GM12878 (cell line): Measurements from ENCODE around the gene ERLEC1. TPM values are rescaled to one million over a fixed set of nuclear protein-coding genes. Genes with fewer than 3 reads are reported as not detected.
"Not testable (repeated sequence)": the region's sequence is repeated elsewhere in the genome, so short reads cannot be mapped to it uniquely, and the experiment has no call there.

Source experiments
- ATAC-seq: fragments of 200-7000 bp; cut with Tn5 transposase; 3 replicates; pipeline ENCODE4 v1.9.1; 2020; ENCODE audit warnings: mild to moderate bottlenecking, moderate library complexity
- BruUV-seq: library from RNA; stranded (reverse); fragments of 400-500 nt; replicated peaks from 2 replicates; lab custom pipeline; 2021; lab: Mats Ljungman, UMichigan
- CTCF ChIA-PET: fragments of 300-600 bp; sonication (Branson Sonifier 250); formaldehyde crosslinking; extraction: SDS; loops from one replicate; lab custom pipeline; 2021; ENCODE audit warnings: inconsistent platforms; lab: Yijun Ruan, JAX
- POLR2A ChIA-PET: fragments of 350-600 bp; formaldehyde crosslinking; extraction: SDS; loops from one replicate; lab custom pipeline; 2021; ENCODE audit warnings: inconsistent platforms; lab: Charles Lee
- RAD21 ChIA-PET: fragments of 300-600 bp; sonication (Branson Sonifier 250); formaldehyde crosslinking; loops from one replicate; lab custom pipeline; 2023; ENCODE audit warnings: antibody characterized with exemption; ENCODE audit not compliant: unreplicated experiment; lab: Charles Lee
- SMC1A ChIA-PET: fragments of 300-600 bp; sonication (Branson Sonifier 250); formaldehyde crosslinking; loops from one replicate; lab custom pipeline; 2023; ENCODE audit not compliant: unreplicated experiment, uncharacterized antibody; lab: Charles Lee
- DNase-seq: peaks from one replicate; pipeline ENCODE4 v3.0.0-alpha.2; 2011; ENCODE audit warnings: low read depth, low spot score
- FAIRE-seq: peaks from 3 replicates; lab custom pipeline; 2011; peaks lifted over from hg19 to GRCh38; lab: Jason Lieb, UNC
- H2AFZ ChIP-seq: 2 replicates; pipeline ENCODE4 v1.6.0; 2011; ENCODE audit warnings: low read depth, low read length, control low read depth; ENCODE audit not compliant: control insufficient read depth
- H3K27ac ChIP-seq: 2 replicates; pipeline ENCODE4 v1.5.1; 2011; ENCODE audit warnings: control low read depth; ENCODE audit not compliant: control insufficient read depth, insufficient read depth
- H3K27me3 ChIP-seq, 2 experiments: replicated peaks in 1 of 2; 2 replicates each; pipeline versions ENCODE4 v1.6.0 to v1.6.1; 2011; ENCODE audit warnings: low read length in 1 of 2; ENCODE audit not compliant: control insufficient read depth in 2 of 2, insufficient read depth in 2 of 2
- H3K36me3 ChIP-seq, 2 experiments: 2 replicates each; pipeline ENCODE4 v1.5.1; 2011; ENCODE audit warnings: low read length in 1 of 2; ENCODE audit not compliant: control insufficient read depth in 2 of 2, insufficient read depth in 2 of 2
- H3K4me1 ChIP-seq: 2 replicates; pipeline ENCODE4 v1.6.1; 2011; ENCODE audit warnings: mild to moderate bottlenecking, low read length, moderate library complexity, mixed read lengths; ENCODE audit not compliant: control insufficient read depth, insufficient read depth
- H3K4me2 ChIP-seq: 2 replicates; pipeline ENCODE4 v1.6.0; 2011; ENCODE audit warnings: control low read depth; ENCODE audit not compliant: control insufficient read depth, insufficient read depth
- H3K4me3 ChIP-seq: fragments of 200-600 bp; sonication (generic); 2 replicates; pipeline ENCODE4 v1.5.1; 2016
- H3K79me2 ChIP-seq: 2 replicates; pipeline ENCODE4 v1.6.0; 2011; ENCODE audit warnings: low read length; ENCODE audit not compliant: control insufficient read depth, insufficient read depth
- H3K9ac ChIP-seq: 2 replicates; pipeline ENCODE4 v1.8.0; 2011; ENCODE audit warnings: low read length, control low read depth, mixed read lengths; ENCODE audit not compliant: control insufficient read depth, insufficient read depth
- H3K9me3 ChIP-seq: replicated peaks from 3 replicates; pipeline ENCODE4 v1.5.1; 2011; ENCODE audit warnings: mild to moderate bottlenecking, low read length; ENCODE audit not compliant: control insufficient read depth, insufficient read depth
- H4K20me1 ChIP-seq: 2 replicates; pipeline ENCODE4 v1.6.0; 2011; ENCODE audit not compliant: control insufficient read depth, insufficient read depth
- BCL11A ChIP-seq: IDR thresholded peaks from 2 replicates; pipeline ENCODE4 v1.6.1; 2011; ENCODE audit warnings: low read depth, low read length
- MEF2B ChIP-seq: fragments of 450-650 bp; IDR thresholded peaks from 2 replicates; pipeline ENCODE4 v1.6.1; 2018; ENCODE audit warnings: mild to moderate bottlenecking, moderate library complexity; ENCODE audit not compliant: partially characterized antibody, poor library complexity, severe bottlenecking
- RB1 ChIP-seq: fragments of 450-650 bp; formaldehyde crosslinking; IDR thresholded peaks from 2 replicates; pipeline ENCODE4 v1.6.1; 2017; ENCODE audit warnings: mild to moderate bottlenecking, borderline replicate concordance
- ZNF274 ChIP-seq: IDR thresholded peaks from one replicate; pipeline ENCODE4 v1.8.0; 2011; ENCODE audit not compliant: insufficient read length, insufficient read depth
- WGBS: methylation state at CpG from one replicate; pipeline ENCODE4 v1.1.6; 2016; ENCODE audit warnings: low lambda C conversion rate; ENCODE audit not compliant: insufficient replicate concordance, insufficient coverage; ENCODE audit errors: missing lambda C conversion rate; 5-methylcytosine and 5-hydroxymethylcytosine counted together
- in situ Hi-C: fragments of 300-500 bp; cut with MboI; formaldehyde crosslinking; loops from 9 replicates; pipeline ENCODE4 v1.14.3; 2018; ENCODE audit warnings: mixed read lengths
- intact Hi-C: fragments of 100-400 bp; cut with micrococcal nuclease; formaldehyde crosslinking; loops from one replicate; pipeline ENCODE4 v1.14.2; 2022; ENCODE audit not compliant: unreplicated experiment
- polyA plus RNA-seq, 11 experiments: library from polyadenylated mRNA; depleted of rRNA in 4 of 11; unstranded in 6 of 11; stranded (reverse) in 5 of 11; fragments of >200 nt; fragmentation: Nextera tagmentation in 4 of 11; fragmentation: Illumina TruSeq in 1 of 11; extraction: Ambion mirVana in 4 of 11; extraction: Trizol in 1 of 11; gene quantifications; 1 replicate in 1 of 11; 2 replicates in 10 of 11; pipeline versions ENCODE4 v1.2.1 to v1.2.3, GENCODE V29; 2011 to 2016; ENCODE audit warnings: inconsistent platforms in 2 of 11, missing spikeins in 2 of 11, low read depth in 1 of 11
- total RNA-seq, 4 experiments: library from RNA; depleted of rRNA in 3 of 4; stranded (reverse); fragments of >200 nt in 3 of 4; fragmentation: Illumina TruSeq in 1 of 4; extraction: Trizol in 1 of 4; gene quantifications; 2 replicates each; pipeline versions ENCODE4 v1.2.1 to v1.2.3, GENCODE V29; 2013 to 2021
- TF ChIP-seq, protein P1 (sequence below): fragments of 450-650 bp; IDR thresholded peaks from 2 replicates; pipeline ENCODE4 v1.6.1; 2016; ENCODE audit warnings: mild to moderate bottlenecking
- TF ChIP-seq, protein P2 (sequence below): IDR thresholded peaks from 2 replicates; pipeline ENCODE4 v1.6.1; 2011; ENCODE audit warnings: low read depth, low read length, improper control_type of control experiment, borderline replicate concordance
- TF ChIP-seq, protein P3 (sequence below): fragments of 450-650 bp; IDR thresholded peaks from 2 replicates; pipeline ENCODE4 v1.6.1; 2014; ENCODE audit warnings: mild to moderate bottlenecking
- TF ChIP-seq, protein P4 (sequence below): IDR thresholded peaks from 2 replicates; pipeline ENCODE4 v1.6.1; 2012; ENCODE audit warnings: mild to moderate bottlenecking, low read depth, low read length

ERLEC1 gene
- total and polyA plus RNA-seq, 10 of the 15 experiments (the other 5 are each of a cell fraction or from before 2014, with no cell fraction given) = 14.1 to 52.2 (median 30.0) TPM

DNA sequence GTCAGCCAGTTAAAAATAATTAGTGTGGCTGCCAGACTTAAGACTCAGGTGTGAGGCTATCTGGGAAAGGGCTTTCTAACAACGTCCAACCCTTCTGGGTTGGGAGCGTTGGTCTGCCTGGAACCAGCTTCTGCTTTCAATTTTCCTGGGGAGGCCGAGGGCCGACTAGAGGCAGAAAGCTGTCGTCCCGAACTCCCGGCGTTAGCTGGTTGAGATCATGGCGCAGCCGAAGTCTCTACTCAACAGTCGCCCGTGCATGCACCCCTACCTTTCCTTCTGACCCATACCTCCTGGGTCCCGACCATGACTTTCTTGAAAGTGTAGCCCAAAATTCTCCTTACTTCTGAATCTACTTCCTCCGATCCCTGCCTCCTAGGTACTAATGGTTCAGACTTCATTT lies 29.6 kb upstream of the ERLEC1 start:
- H4K20me1 ChIP-seq, intact Hi-C loops, H3K27me3 ChIP-seq, CTCF ChIA-PET, DNase-seq, H3K4me3 ChIP-seq, ATAC-seq, BruUV-seq, FAIRE-seq, RAD21 ChIA-PET, H3K36me3 ChIP-seq, H3K79me2 ChIP-seq, H3K4me2 ChIP-seq, H3K27ac ChIP-seq, H3K9me3 ChIP-seq, H3K4me1 ChIP-seq, H3K9ac ChIP-seq, H2AFZ ChIP-seq, in situ Hi-C loops: not testable (repeated sequence)
- WGBS = 99% methylated on average over 14 of the region's 14 CpGs
- ChIA-PET SMC1A (interaction anchor here (2.8 kb wide), 1 partner anchor 10 kb away, joined by 13 read pairs; the partner anchor contains the start of gene CHAC2), POLR2A (interaction anchor here (1.8 kb wide), 1 partner anchor 10 kb away, joined by 6 read pairs; the partner anchor contains the start of gene CHAC2)

DNA sequence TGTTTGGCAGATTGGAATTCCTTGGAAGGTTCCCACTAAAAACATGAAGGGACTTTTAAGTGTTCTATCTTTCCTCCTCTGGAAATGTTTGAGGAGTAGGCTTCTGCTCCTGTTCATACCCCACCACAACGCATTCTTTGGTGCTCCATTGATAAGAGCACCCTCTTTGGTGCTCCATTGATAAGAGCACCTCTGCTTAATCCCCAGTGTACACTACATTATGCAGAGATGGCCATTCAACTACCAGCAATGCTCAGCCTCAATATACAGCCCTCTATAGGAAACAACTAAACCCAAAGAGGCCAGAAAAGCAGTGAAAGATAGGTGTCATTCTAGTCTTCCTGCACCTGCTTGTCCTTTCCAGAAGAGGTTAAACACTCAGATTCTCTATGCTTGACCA lies 21.1 kb upstream of the ERLEC1 start:
- ChIA-PET CTCF (no interaction called here), RAD21 (no interaction called here), SMC1A (no interaction called here), POLR2A (no interaction called here)
- Histone ChIP-seq H3K9ac (no peak overlapping the region), H3K4me3 (no peak overlapping the region), H2AFZ (no peak overlapping the region), H3K27me3 (no peaks in the 10 kb centered on the region), H3K9me3 (no peaks in the 10 kb centered on the region), H3K4me1 (peaks cover 5% of the 10 kb centered on the region; the same call in 1 of the 2 replicates), H3K36me3 (no peaks in the 10 kb centered on the region; a peak in 1 of 4 replicates), H3K4me2 (no peak overlapping the region), H3K79me2 (peaks cover 38% of the 10 kb centered on the region), H3K27ac (no peak overlapping the region), H4K20me1 (no peaks in the 10 kb centered on the region)
- in situ Hi-C loops (no loop called here), intact Hi-C loops (loop anchor here (2.0 kb wide), 1 partner anchor 21 kb away; the partner anchor contains the start of genes ASB3 and ERLEC1)
- 94% methylated on average over 1 of the region's 1 CpG for WGBS
- DNase-seq (no peak), FAIRE-seq (no peak), ATAC-seq (no peak)
- BruUV-seq = no TSS peak
- TF ChIP-seq ZNF274 (no peak), RB1 (no peak), MEF2B (no peak), BCL11A (no peak)
- TF ChIP-seq, protein P1, sequence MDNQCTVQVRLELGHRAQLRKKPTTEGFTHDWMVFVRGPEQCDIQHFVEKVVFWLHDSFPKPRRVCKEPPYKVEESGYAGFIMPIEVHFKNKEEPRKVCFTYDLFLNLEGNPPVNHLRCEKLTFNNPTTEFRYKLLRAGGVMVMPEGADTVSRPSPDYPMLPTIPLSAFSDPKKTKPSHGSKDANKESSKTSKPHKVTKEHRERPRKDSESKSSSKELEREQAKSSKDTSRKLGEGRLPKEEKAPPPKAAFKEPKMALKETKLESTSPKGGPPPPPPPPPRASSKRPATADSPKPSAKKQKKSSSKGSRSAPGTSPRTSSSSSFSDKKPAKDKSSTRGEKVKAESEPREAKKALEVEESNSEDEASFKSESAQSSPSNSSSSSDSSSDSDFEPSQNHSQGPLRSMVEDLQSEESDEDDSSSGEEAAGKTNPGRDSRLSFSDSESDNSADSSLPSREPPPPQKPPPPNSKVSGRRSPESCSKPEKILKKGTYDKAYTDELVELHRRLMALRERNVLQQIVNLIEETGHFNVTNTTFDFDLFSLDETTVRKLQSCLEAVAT = no peak
- TF ChIP-seq, protein P2, sequence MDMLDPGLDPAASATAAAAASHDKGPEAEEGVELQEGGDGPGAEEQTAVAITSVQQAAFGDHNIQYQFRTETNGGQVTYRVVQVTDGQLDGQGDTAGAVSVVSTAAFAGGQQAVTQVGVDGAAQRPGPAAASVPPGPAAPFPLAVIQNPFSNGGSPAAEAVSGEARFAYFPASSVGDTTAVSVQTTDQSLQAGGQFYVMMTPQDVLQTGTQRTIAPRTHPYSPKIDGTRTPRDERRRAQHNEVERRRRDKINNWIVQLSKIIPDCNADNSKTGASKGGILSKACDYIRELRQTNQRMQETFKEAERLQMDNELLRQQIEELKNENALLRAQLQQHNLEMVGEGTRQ = no peak
- TF ChIP-seq, protein P3, sequence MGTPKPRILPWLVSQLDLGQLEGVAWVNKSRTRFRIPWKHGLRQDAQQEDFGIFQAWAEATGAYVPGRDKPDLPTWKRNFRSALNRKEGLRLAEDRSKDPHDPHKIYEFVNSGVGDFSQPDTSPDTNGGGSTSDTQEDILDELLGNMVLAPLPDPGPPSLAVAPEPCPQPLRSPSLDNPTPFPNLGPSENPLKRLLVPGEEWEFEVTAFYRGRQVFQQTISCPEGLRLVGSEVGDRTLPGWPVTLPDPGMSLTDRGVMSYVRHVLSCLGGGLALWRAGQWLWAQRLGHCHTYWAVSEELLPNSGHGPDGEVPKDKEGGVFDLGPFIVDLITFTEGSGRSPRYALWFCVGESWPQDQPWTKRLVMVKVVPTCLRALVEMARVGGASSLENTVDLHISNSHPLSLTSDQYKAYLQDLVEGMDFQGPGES = no peak
- TF ChIP-seq, protein P4, sequence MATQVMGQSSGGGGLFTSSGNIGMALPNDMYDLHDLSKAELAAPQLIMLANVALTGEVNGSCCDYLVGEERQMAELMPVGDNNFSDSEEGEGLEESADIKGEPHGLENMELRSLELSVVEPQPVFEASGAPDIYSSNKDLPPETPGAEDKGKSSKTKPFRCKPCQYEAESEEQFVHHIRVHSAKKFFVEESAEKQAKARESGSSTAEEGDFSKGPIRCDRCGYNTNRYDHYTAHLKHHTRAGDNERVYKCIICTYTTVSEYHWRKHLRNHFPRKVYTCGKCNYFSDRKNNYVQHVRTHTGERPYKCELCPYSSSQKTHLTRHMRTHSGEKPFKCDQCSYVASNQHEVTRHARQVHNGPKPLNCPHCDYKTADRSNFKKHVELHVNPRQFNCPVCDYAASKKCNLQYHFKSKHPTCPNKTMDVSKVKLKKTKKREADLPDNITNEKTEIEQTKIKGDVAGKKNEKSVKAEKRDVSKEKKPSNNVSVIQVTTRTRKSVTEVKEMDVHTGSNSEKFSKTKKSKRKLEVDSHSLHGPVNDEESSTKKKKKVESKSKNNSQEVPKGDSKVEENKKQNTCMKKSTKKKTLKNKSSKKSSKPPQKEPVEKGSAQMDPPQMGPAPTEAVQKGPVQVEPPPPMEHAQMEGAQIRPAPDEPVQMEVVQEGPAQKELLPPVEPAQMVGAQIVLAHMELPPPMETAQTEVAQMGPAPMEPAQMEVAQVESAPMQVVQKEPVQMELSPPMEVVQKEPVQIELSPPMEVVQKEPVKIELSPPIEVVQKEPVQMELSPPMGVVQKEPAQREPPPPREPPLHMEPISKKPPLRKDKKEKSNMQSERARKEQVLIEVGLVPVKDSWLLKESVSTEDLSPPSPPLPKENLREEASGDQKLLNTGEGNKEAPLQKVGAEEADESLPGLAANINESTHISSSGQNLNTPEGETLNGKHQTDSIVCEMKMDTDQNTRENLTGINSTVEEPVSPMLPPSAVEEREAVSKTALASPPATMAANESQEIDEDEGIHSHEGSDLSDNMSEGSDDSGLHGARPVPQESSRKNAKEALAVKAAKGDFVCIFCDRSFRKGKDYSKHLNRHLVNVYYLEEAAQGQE = no peak
